ENCODE measurements around the gene RPS5. TPM values are rescaled to one million over a fixed set of nuclear protein-coding genes. Genes with fewer than 3 reads are reported as not detected.
"Not testable (repeated sequence)": the region's sequence is repeated elsewhere in the genome, so short reads cannot be mapped to it uniquely, and the experiment has no call there.

Gene RPS5
- total RNA-seq, 1 donor from 2014 or later, result 1,974 TPM

DNA sequence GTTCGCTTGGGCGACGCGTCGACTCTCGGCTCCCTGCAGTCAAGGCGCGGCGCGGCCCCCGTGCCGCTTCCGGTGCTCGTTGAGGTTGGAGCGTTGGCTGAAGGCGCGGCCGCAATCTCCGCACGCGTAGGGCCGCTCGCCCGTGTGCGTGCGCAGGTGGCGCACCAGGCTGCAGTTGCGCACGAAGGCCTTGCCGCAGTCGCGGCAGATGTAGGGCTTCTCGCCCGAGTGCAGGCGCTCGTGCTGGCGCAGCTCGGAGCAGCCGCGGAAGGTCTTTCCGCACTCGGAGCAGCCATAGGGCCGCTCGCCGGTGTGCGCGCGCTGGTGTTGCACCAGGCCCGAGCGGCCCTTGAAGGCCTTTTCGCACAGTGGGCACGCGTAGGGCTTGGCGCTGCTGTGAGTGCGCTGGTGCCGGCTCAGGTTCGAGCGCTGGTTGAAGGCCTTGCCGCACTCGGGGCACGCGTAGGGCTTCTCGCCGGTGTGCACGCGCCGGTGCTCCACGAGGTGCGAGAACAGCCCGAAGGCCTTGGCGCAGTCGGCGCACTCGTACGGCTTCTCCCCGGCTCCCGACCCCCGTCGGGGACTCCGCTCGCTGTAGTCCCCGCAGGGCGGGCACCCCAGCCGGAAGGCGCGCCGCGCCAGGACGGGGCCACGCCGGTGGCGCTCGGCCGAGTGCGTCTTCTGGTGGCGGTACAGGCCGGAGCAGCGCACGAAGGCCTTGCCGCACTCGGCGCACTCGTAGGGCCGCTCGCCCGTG lies 19.2 kb upstream of the RPS5 start:
- DNase-seq (ENCODE audit: extremely low spot score in 2 of 2), result no peak
- Histone ChIP-seq H3K36me3 (no peaks in the 10 kb centered on the region), H3K4me1 (peaks cover 6% of the 10 kb centered on the region), H3K9me3 (no peaks in the 10 kb centered on the region), H3K27me3 (no peaks in the 10 kb centered on the region), H3K4me3 (no peak overlapping the region), H3K27ac (no peak overlapping the region)
- TF ChIP-seq POLR2AphosphoS5 (IDR thresholded peaks at IDR 0.05; ENCODE audit: insufficient read depth in 1 of 2, low read depth in 1 of 2), result no peak
- TF ChIP-seq POLR2A (IDR thresholded peaks at IDR 0.05), result no peak
- TF ChIP-seq, protein P1, sequence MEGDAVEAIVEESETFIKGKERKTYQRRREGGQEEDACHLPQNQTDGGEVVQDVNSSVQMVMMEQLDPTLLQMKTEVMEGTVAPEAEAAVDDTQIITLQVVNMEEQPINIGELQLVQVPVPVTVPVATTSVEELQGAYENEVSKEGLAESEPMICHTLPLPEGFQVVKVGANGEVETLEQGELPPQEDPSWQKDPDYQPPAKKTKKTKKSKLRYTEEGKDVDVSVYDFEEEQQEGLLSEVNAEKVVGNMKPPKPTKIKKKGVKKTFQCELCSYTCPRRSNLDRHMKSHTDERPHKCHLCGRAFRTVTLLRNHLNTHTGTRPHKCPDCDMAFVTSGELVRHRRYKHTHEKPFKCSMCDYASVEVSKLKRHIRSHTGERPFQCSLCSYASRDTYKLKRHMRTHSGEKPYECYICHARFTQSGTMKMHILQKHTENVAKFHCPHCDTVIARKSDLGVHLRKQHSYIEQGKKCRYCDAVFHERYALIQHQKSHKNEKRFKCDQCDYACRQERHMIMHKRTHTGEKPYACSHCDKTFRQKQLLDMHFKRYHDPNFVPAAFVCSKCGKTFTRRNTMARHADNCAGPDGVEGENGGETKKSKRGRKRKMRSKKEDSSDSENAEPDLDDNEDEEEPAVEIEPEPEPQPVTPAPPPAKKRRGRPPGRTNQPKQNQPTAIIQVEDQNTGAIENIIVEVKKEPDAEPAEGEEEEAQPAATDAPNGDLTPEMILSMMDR (IDR thresholded peaks at IDR 0.05), result no peak
- intact Hi-C loops (cut with DNase I), result no loop called here

GRCh38 chr19:58368561-58369360 lies 18.3 kb upstream of the RPS5 start:
- no peak overlapping the region for H3K4me3 ChIP-seq
- TF ChIP-seq, protein P1 (IDR thresholded peaks at IDR 0.05), result no peak
- TF ChIP-seq POLR2A (IDR thresholded peaks at IDR 0.05), result no peak
- TF ChIP-seq POLR2AphosphoS5 (IDR thresholded peaks at IDR 0.05; ENCODE audit: insufficient read depth in 1 of 2, low read depth in 1 of 2), result no peak
- H3K9me3 ChIP-seq, result no peaks in the 10 kb centered on the region
- DNase-seq (ENCODE audit: extremely low spot score in 2 of 2), result no peak
- no peaks in the 10 kb centered on the region for H3K36me3 ChIP-seq
- H3K27ac ChIP-seq, result no peak overlapping the region
- H3K4me1 ChIP-seq, result no peaks in the 10 kb centered on the region
- intact Hi-C loops (cut with DNase I), result no loop called here
- no peaks in the 10 kb centered on the region for H3K27me3 ChIP-seq

DNA sequence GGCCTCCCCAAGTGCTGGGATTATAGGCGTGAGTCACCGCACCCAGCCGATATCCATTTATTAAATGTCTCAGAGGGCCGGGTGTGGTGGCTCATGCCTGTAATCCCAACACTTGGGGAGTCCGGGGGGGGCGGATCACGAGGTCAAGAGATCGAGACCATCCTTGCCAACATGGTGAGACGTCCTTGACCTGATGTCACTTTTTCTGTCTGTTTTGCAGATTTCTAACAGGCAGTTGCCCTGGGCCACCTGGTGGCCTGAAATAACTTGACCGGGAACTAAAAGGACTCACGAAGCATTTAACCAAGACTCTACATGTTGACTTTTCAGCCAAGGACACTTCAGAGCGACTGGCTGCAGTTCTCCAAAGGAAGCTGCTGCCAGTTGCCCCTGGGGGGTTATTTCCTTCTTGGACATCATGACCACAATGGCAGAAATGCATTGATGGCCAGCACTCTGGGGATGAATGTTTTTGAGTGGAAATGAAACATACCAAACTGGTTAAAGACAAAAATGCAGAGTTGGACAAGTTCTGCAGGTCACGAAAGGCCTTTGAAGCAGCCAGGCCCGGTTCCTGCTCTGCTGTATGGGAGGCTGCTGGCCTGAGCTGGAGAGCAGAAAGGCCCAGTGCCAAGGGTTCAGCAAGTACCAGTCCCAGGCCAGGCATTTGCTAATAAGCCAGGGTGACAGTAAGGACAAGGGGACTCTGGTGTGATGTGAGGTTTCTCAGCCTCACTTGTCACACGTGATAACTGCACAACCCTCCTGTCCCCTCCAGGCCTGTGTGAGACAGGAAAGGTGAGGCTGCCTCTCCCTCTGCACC lies 14.5 kb upstream of the RPS5 start:
- DNase-seq (ENCODE audit: extremely low spot score in 2 of 2), result no peak

GRCh38 chr19:58374200-58374599 lies 12.9 kb upstream of the RPS5 start:
- H3K9me3 ChIP-seq, result no peaks in the 10 kb centered on the region
- intact Hi-C loops (cut with DNase I), result no loop called here

More for the DNA sequence above, 14.5 kb upstream of the RPS5 start:
- no peaks in the 10 kb centered on the region for H3K9me3 ChIP-seq
- TF ChIP-seq, protein P1 (IDR thresholded peaks at IDR 0.05), result no peak
- TF ChIP-seq POLR2A (IDR thresholded peaks at IDR 0.05), result no peak
- no peak for TF ChIP-seq POLR2AphosphoS5 (IDR thresholded peaks at IDR 0.05; ENCODE audit: insufficient read depth in 1 of 2, low read depth in 1 of 2)
- no peaks in the 10 kb centered on the region for H3K27me3 ChIP-seq
- no peaks in the 10 kb centered on the region for H3K36me3 ChIP-seq
- no peak overlapping the region for H3K4me3 ChIP-seq
- no peak overlapping the region for H3K27ac ChIP-seq
- H3K4me1 ChIP-seq, result no peaks in the 10 kb centered on the region
- intact Hi-C loops (cut with DNase I), result no loop called here

DNA sequence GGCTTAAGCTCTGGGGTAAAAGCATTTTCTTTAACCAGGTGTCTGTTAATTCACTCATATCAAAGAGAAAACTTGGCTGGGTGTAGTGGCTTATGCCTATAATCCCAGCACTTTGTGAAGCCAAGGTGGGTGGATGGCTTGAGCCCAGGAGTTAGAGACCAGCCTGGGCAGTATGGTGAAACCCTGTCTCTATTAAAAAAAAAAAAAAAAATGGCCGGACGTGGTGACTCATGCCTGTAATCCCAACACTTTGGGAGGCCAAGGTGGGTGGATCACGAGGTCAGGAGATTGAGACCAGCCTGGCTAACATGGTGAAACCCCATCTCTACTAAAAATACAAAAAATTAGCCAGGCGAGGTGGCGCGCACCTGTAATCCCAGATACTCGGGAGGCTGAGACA lies 10.3 kb upstream of the RPS5 start:
- H3K4me3 ChIP-seq; H3K36me3 ChIP-seq; H3K27me3 ChIP-seq; H3K27ac ChIP-seq; H3K9me3 ChIP-seq; DNase-seq (ENCODE audit: extremely low spot score in 2 of 2); intact Hi-C loops (cut with DNase I): not testable (repeated sequence)
- H3K4me1 ChIP-seq, result peaks cover 15% of the 10 kb centered on the region

More at GRCh38 chr19:58374200-58374599, 12.9 kb upstream of the RPS5 start:
- TF ChIP-seq, protein P1 (IDR thresholded peaks at IDR 0.05), result no peak
- TF ChIP-seq POLR2A (IDR thresholded peaks at IDR 0.05), result no peak
- TF ChIP-seq POLR2AphosphoS5 (IDR thresholded peaks at IDR 0.05; ENCODE audit: insufficient read depth in 1 of 2, low read depth in 1 of 2), result no peak
- no peak for DNase-seq (ENCODE audit: extremely low spot score in 2 of 2)
- Histone ChIP-seq H3K27me3 (no peaks in the 10 kb centered on the region), H3K27ac (no peak overlapping the region), H3K4me1 (no peaks in the 10 kb centered on the region), H3K36me3 (no peaks in the 10 kb centered on the region), H3K4me3 (no peak overlapping the region)
